Esophagus squamous epithelium (tissue), 5 donors: ENCODE results near the gene HIPK1. TPM values are rescaled to one million over a fixed set of nuclear protein-coding genes. Genes with fewer than 3 reads are reported as not detected.
A peak's percentile ranks its signal among the peaks of the same experiment; 100 is the strongest.

Source experiments
- DNase-seq: peaks from one replicate; lab custom pipeline; 2025; lab: John Stamatoyannopoulos, UW
- H3K27ac ChIP-seq, 4 donors: fragments of 200-600 bp; sonication (generic); one replicate each; pipeline ENCODE4 v1.5.1; 2016 to 2019; ENCODE audit warnings: mild to moderate bottlenecking in 1 of 4
- H3K27me3 ChIP-seq, 4 donors: fragments of 200-600 bp; sonication (generic); 1 replicate in 3 of 4; 2 replicates in 1 of 4; pipeline versions ENCODE4 v1.5.1 to v1.6.0; 2017 to 2021; ENCODE audit warnings: antibody characterized with exemption in 1 of 4
- H3K36me3 ChIP-seq, 3 donors: fragments of 200-600 bp; sonication (generic); one replicate each; pipeline ENCODE4 v1.5.1; 2016 to 2019
- H3K4me1 ChIP-seq, 3 donors: fragments of 200-600 bp; sonication (generic); one replicate each; pipeline ENCODE4 v1.5.1; 2017 to 2019
- H3K4me3 ChIP-seq, 4 donors: fragments of 200-600 bp; sonication (generic); 1 replicate in 3 of 4; 2 replicates in 1 of 4; pipeline ENCODE4 v1.5.1; 2016 to 2019; ENCODE audit warnings: mild to moderate bottlenecking in 2 of 4, moderate library complexity in 1 of 4
- H3K9me3 ChIP-seq, 3 donors: fragments of 200-600 bp; sonication (generic); one replicate each; pipeline ENCODE4 v1.5.1; 2016 to 2019
- CTCF ChIP-seq, 6 experiments: fragments of 450-650 bp in 4 of 6; fragments of 200-600 bp in 2 of 6; sonication (generic) in 2 of 6; IDR thresholded peaks; one replicate each; pipeline ENCODE4 v1.5.1; 2016 to 2019; ENCODE audit warnings: antibody characterized with exemption in 6 of 6, mild to moderate bottlenecking in 4 of 6, moderate library complexity in 4 of 6
- POLR2A ChIP-seq, 4 donors: fragments of 450-650 bp; IDR thresholded peaks; one replicate each; pipeline ENCODE4 v1.6.1; 2017; ENCODE audit warnings: antibody characterized with exemption in 4 of 4, mild to moderate bottlenecking in 4 of 4, moderate library complexity in 3 of 4
- WGBS, 2 donors: methylation state at CpG; one replicate each; pipeline ENCODE4 v1.1.5; 2018; 5-methylcytosine and 5-hydroxymethylcytosine counted together
- intact Hi-C: fragments of 100-400 bp; cut with DNase I; formaldehyde crosslinking; loops from one replicate; pipeline ENCODE4 v1.15.0; 2022
- total RNA-seq, 4 donors: library from RNA; depleted of rRNA; stranded (reverse); fragments of >200 nt; gene quantifications; one replicate each; pipeline ENCODE4 v1.1.0, GENCODE V29; 2016
- donor health status: DM: yes; HTN: yes; CAD: no.

The HIPK1 gene
- total RNA-seq, 4 donors from 2014 or later, result 34.1 to 46.5 (median 43.6) TPM

- DNase-seq, result no peak
- Histone ChIP-seq H3K4me3 (no peak overlapping the region), H3K36me3 (no peaks in the 10 kb centered on the region), H3K9me3 (no peaks in the 10 kb centered on the region), H3K4me1 (peaks cover 0 to 8% (median 0%) of the 10 kb centered on the region in 3 donors), H3K27me3 (peaks cover 0 to 15% (median 0%) of the 10 kb centered on the region in 4 donors), H3K27ac (no peak overlapping the region)
- intact Hi-C loops, result no loop called here
- WGBS, 2 donors, result 90 to 93% methylated on average over 4 of the region's 4 CpGs
- TF ChIP-seq CTCF (IDR thresholded peaks at IDR 0.05) (no peak), POLR2A (IDR thresholded peaks at IDR 0.05) (no peak)
Measured at GRCh38 chr1:113922957-113923356, 6.2 kb upstream of the HIPK1 start.

- TF ChIP-seq CTCF (IDR thresholded peaks at IDR 0.05) (no peak), POLR2A (IDR thresholded peaks at IDR 0.05) (no peak)
- no peak for DNase-seq
Measured at GRCh38 chr1:113924473-113924872, 4.7 kb upstream of the HIPK1 start.

GRCh38 chr1:113928187-113928930, 765 bp upstream of the HIPK1 start:
- Histone ChIP-seq H3K36me3 (no peaks in the 10 kb centered on the region), H3K27me3 (no peaks in the 10 kb centered on the region), H3K27ac (peak overlapping the region; percentile 95 to 99 (median 97)), H3K4me3 (peak overlapping the region; percentile 75 to 100 (median 86)), H3K9me3 (no peaks in the 10 kb centered on the region), H3K4me1 (peaks cover 8 to 49% (median 17%) of the 10 kb centered on the region in 3 donors)
- TF ChIP-seq CTCF (IDR thresholded peaks at IDR 0.05) (no peak), POLR2A (IDR thresholded peaks at IDR 0.05) (no peak)
- 5 to 9% methylated on average over 6 of the region's 6 CpGs for WGBS, 2 donors
- intact Hi-C loops, result no loop called here
- no peak for DNase-seq

More at GRCh38 chr1:113924473-113924872, 4.7 kb upstream of the HIPK1 start:
- no peaks in the 10 kb centered on the region for H3K9me3 ChIP-seq
- intact Hi-C loops, result no loop called here
- no peaks in the 10 kb centered on the region for H3K36me3 ChIP-seq
- H3K27ac ChIP-seq, result no peak overlapping the region
- 93 to 97% methylated on average over 2 of the region's 2 CpGs for WGBS, 2 donors
- no peak overlapping the region for H3K4me3 ChIP-seq
- peaks cover 0 to 17% (median 0%) of the 10 kb centered on the region in 3 donors for H3K4me1 ChIP-seq
- H3K27me3 ChIP-seq, result peaks cover 0 to 15% (median 0%) of the 10 kb centered on the region in 4 donors

- Histone ChIP-seq H3K27me3 (no peaks in the 10 kb centered on the region), H3K4me1 (peaks cover 8 to 60% (median 17%) of the 10 kb centered on the region in 3 donors), H3K27ac (peak overlapping the region; percentile 95 to 99 (median 97)), H3K9me3 (no peaks in the 10 kb centered on the region), H3K36me3 (no peaks in the 10 kb centered on the region), H3K4me3 (peak overlapping the region; percentile 75 to 100 (median 86))
- WGBS, 2 donors, result 0% methylated on average over 4 of the region's 64 CpGs
- no peak for DNase-seq
- TF ChIP-seq CTCF (IDR thresholded peaks at IDR 0.05), result peak in 1 of 6 experiments; percentile 3
- no peak for TF ChIP-seq POLR2A (IDR thresholded peaks at IDR 0.05)
- intact Hi-C loops, result no loop called here
Measured at GRCh38 chr1:113929750-113930498, 800 bp downstream of the HIPK1 start.
